WTC11 (cell line): ENCODE results near the gene ATP10D. TPM values are rescaled to one million over a fixed set of nuclear protein-coding genes. Genes with fewer than 3 reads are reported as not detected.

Source experiments
- ATAC-seq: fragments of 200-7000 bp; cut with Tn5 transposase; 2 replicates; pipeline ENCODE4 v1.10.0; 2021; ENCODE audit warnings: mild to moderate bottlenecking, moderate library complexity
- CTCF ChIA-PET: fragments of 300-600 bp; sonication (Branson Sonifier 250); formaldehyde crosslinking; loops from one replicate; lab custom pipeline; 2021; ENCODE audit warnings: antibody characterized with exemption; lab: Charles Lee
- POLR2A ChIA-PET: fragments of 350-600 bp; sonication (Branson Sonifier 250); formaldehyde crosslinking; loops from one replicate; lab custom pipeline; 2021; ENCODE audit warnings: antibody characterized with exemption; lab: Charles Lee
- DNase-seq: peaks from one replicate; pipeline ENCODE4 v3.0.0; 2021; ENCODE audit warnings: low spot score
- H3K27ac Mint-ChIP-seq: 2 replicates; pipeline ENCODE4 v1.8.0; 2021; ENCODE audit warnings: mixed read lengths
- H3K27me3 Mint-ChIP-seq: 2 replicates; pipeline ENCODE4 v1.8.0; 2021; ENCODE audit warnings: low read depth, mild to moderate bottlenecking, moderate library complexity, mixed read lengths
- H3K36me3 Mint-ChIP-seq: 2 replicates; pipeline ENCODE4 v1.8.0; 2021; ENCODE audit warnings: mixed read lengths
- H3K4me1 Mint-ChIP-seq: 2 replicates; pipeline ENCODE4 v1.8.0; 2022; ENCODE audit warnings: mixed read lengths
- H3K4me3 Mint-ChIP-seq: 2 replicates; pipeline ENCODE4 v1.8.0; 2021; ENCODE audit warnings: mild to moderate bottlenecking, moderate library complexity, mixed read lengths
- H3K9me3 Mint-ChIP-seq: 2 replicates; pipeline ENCODE4 v1.8.0; 2021; ENCODE audit warnings: mixed read lengths
- ARID4B ChIP-seq: sonication (generic); formaldehyde crosslinking; IDR thresholded peaks from 2 replicates; pipeline ENCODE4 v1.8.0; 2023; ENCODE audit warnings: missing genetic modification reagents, mild to moderate bottlenecking, borderline replicate concordance
- CDX4 ChIP-seq: fragments of 250-450 bp; sonication (Bioruptor Pico); IDR thresholded peaks from 2 replicates; pipeline ENCODE4 v1.9.0; 2021; ENCODE audit warnings: moderate library complexity, mild to moderate bottlenecking, inconsistent platforms, borderline replicate concordance
- EMX1 ChIP-seq: fragments of 250-450 bp; sonication (Bioruptor Pico); IDR thresholded peaks from 2 replicates; pipeline ENCODE4 v1.8.0; 2021; ENCODE audit warnings: mild to moderate bottlenecking
- FOXK1 ChIP-seq: sonication (generic); formaldehyde crosslinking; IDR thresholded peaks from 2 replicates; pipeline ENCODE4 v1.8.0; 2022; ENCODE audit warnings: mild to moderate bottlenecking, moderate library complexity, missing genetic modification reagents
- FOXP1 ChIP-seq: sonication (generic); formaldehyde crosslinking; IDR thresholded peaks from 2 replicates; pipeline ENCODE4 v1.8.0; 2022; ENCODE audit warnings: missing genetic modification reagents, mild to moderate bottlenecking, moderate library complexity, borderline replicate concordance
- GRHL2 ChIP-seq: fragments of 250-450 bp; sonication (Bioruptor Pico); IDR thresholded peaks from 2 replicates; pipeline ENCODE4 v1.8.0; 2022; ENCODE audit warnings: mild to moderate bottlenecking, moderate library complexity; ENCODE audit not compliant: insufficient replicate concordance, severe bottlenecking
- GTF2I ChIP-seq: fragments of 250-450 bp; sonication (Bioruptor Pico); conservative IDR thresholded peaks from 2 replicates; pipeline ENCODE4 v1.4.0; 2021; ENCODE audit warnings: mild to moderate bottlenecking
- KAT7 ChIP-seq: sonication (generic); formaldehyde crosslinking; IDR thresholded peaks from 2 replicates; pipeline ENCODE4 v1.8.1; 2023; ENCODE audit warnings: missing genetic modification reagents, mild to moderate bottlenecking, borderline replicate concordance
- NFYB ChIP-seq: sonication (generic); formaldehyde crosslinking; conservative IDR thresholded peaks from 2 replicates; pipeline ENCODE4 v1.8.0; 2022; ENCODE audit warnings: low read depth, missing genetic modification reagents
- NR3C1 ChIP-seq: sonication (generic); formaldehyde crosslinking; conservative IDR thresholded peaks from 2 replicates; pipeline ENCODE4 v1.8.1; 2023; ENCODE audit warnings: low read depth, mild to moderate bottlenecking, missing genetic modification reagents
- USF1 ChIP-seq: sonication (generic); formaldehyde crosslinking; IDR thresholded peaks from 2 replicates; pipeline ENCODE4 v1.8.0; 2022; ENCODE audit warnings: mild to moderate bottlenecking, missing genetic modification reagents
- ZBTB21 ChIP-seq: sonication (generic); formaldehyde crosslinking; IDR thresholded peaks from 2 replicates; pipeline ENCODE4 v1.8.1; 2023; ENCODE audit warnings: mild to moderate bottlenecking, missing genetic modification reagents, borderline replicate concordance
- ZNF396 ChIP-seq: fragments of 250-450 bp; sonication (Bioruptor Pico); IDR thresholded peaks from 2 replicates; pipeline ENCODE4 v1.8.0; 2021; ENCODE audit warnings: mild to moderate bottlenecking, moderate library complexity, borderline replicate concordance
- ZNF425 ChIP-seq: fragments of 250-450 bp; sonication (Bioruptor Pico); conservative IDR thresholded peaks from 2 replicates; pipeline ENCODE4 v1.9.0; 2021; ENCODE audit warnings: mild to moderate bottlenecking
- total RNA-seq: library from RNA; stranded (reverse); gene quantifications from 3 replicates; pipeline ENCODE4 v1.2.3, GENCODE V29; 2021
- TF ChIP-seq, protein P1 (sequence below): sonication (generic); formaldehyde crosslinking; IDR thresholded peaks from 2 replicates; pipeline ENCODE4 v1.8.0; 2022; ENCODE audit warnings: missing genetic modification reagents
- TF ChIP-seq, protein P2 (sequence below): sonication (generic); formaldehyde crosslinking; IDR thresholded peaks from 2 replicates; pipeline ENCODE4 v1.8.0; 2022; ENCODE audit warnings: mild to moderate bottlenecking, missing genetic modification reagents

The ATP10D gene
- total RNA-seq, 1 experiment from 2014 or later, result 3.1 TPM

DNA sequence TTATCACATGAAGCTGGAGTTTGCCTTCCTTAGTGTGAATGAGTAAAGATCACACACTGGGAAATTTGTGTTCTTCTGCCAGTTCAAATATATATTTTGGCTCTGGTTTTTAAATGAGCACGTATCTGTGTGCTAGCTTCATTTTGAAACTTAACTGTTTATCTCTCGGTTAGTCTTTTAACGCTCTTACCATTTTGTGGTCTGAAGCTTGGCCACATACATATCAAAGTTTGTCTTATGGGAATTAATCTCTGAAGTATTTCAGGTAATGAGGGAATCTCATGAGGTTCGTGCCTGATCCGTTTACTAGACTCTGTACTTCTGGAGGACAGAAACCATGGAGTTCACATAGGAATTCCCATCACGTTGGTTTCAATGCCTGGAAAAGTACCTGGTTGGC, 13.8 kb downstream of the ATP10D start:
- no peak for DNase-seq
- ATAC-seq, result no peak
- H3K27me3 Mint-ChIP-seq, result no peaks in the 10 kb centered on the region
- no peaks in the 10 kb centered on the region for H3K9me3 Mint-ChIP-seq
- H3K27ac Mint-ChIP-seq, result no peak overlapping the region
- TF ChIP-seq ARID4B (CRISPR knock-in tag) (no peak), NR3C1 (no peak), GRHL2 (CRISPR knock-in tag) (no peak), EMX1 (CRISPR knock-in tag) (no peak), ZNF396 (no peak), ZNF425 (CRISPR knock-in tag) (no peak), ZBTB21 (CRISPR knock-in tag) (no peak), KAT7 (CRISPR knock-in tag) (no peak), CDX4 (CRISPR knock-in tag) (no peak), GTF2I (CRISPR knock-in tag) (no peak), FOXP1 (no peak), FOXK1 (no peak), NFYB (CRISPR knock-in tag) (no peak), USF1 (CRISPR knock-in tag) (no peak)
- TF ChIP-seq, protein P1, sequence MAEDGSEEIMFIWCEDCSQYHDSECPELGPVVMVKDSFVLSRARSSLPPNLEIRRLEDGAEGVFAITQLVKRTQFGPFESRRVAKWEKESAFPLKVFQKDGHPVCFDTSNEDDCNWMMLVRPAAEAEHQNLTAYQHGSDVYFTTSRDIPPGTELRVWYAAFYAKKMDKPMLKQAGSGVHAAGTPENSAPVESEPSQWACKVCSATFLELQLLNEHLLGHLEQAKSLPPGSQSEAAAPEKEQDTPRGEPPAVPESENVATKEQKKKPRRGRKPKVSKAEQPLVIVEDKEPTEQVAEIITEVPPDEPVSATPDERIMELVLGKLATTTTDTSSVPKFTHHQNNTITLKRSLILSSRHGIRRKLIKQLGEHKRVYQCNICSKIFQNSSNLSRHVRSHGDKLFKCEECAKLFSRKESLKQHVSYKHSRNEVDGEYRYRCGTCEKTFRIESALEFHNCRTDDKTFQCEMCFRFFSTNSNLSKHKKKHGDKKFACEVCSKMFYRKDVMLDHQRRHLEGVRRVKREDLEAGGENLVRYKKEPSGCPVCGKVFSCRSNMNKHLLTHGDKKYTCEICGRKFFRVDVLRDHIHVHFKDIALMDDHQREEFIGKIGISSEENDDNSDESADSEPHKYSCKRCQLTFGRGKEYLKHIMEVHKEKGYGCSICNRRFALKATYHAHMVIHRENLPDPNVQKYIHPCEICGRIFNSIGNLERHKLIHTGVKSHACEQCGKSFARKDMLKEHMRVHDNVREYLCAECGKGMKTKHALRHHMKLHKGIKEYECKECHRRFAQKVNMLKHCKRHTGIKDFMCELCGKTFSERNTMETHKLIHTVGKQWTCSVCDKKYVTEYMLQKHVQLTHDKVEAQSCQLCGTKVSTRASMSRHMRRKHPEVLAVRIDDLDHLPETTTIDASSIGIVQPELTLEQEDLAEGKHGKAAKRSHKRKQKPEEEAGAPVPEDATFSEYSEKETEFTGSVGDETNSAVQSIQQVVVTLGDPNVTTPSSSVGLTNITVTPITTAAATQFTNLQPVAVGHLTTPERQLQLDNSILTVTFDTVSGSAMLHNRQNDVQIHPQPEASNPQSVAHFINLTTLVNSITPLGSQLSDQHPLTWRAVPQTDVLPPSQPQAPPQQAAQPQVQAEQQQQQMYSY (CRISPR knock-in tag), result no peak
- TF ChIP-seq, protein P2, sequence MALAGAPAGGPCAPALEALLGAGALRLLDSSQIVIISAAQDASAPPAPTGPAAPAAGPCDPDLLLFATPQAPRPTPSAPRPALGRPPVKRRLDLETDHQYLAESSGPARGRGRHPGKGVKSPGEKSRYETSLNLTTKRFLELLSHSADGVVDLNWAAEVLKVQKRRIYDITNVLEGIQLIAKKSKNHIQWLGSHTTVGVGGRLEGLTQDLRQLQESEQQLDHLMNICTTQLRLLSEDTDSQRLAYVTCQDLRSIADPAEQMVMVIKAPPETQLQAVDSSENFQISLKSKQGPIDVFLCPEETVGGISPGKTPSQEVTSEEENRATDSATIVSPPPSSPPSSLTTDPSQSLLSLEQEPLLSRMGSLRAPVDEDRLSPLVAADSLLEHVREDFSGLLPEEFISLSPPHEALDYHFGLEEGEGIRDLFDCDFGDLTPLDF (CRISPR knock-in tag), result no peak
- H3K4me3 Mint-ChIP-seq, result no peak overlapping the region
- no peaks in the 10 kb centered on the region for H3K4me1 Mint-ChIP-seq
- POLR2A ChIA-PET, result no interaction called here
- no peaks in the 10 kb centered on the region for H3K36me3 Mint-ChIP-seq
- CTCF ChIA-PET, result no interaction called here
